Measurements from ENCODE around the gene GASK1A. TPM values are rescaled to one million over a fixed set of nuclear protein-coding genes. Genes with fewer than 3 reads are reported as not detected.

GASK1A gene
- polyA plus RNA-seq, 4 donors, result 0.27 to 3.3 (median 1.4) TPM

GRCh38 chr3:43077707-43078106, 98.6 kb downstream of the GASK1A start:
- peaks cover 0 to 8% of the 10 kb centered on the region in 2 donors for H3K9me3 ChIP-seq (ENCODE audit: control insufficient read depth in 2 of 2, insufficient read depth in 1 of 2, low read depth in 1 of 2, low read length in 1 of 2)
- H3K27me3 ChIP-seq (ENCODE audit: control insufficient read depth in 3 of 3, insufficient read depth in 3 of 3, low read length in 3 of 3), result no peaks in the 10 kb centered on the region
- no peaks in the 10 kb centered on the region for H3K4me1 ChIP-seq (ENCODE audit: control insufficient read depth in 3 of 3, insufficient read depth in 2 of 3, low read depth in 1 of 3, low read length in 2 of 3)
- no peak for FAIRE-seq
- H3K4me3 ChIP-seq (ENCODE audit: low read depth in 1 of 3, low read length in 3 of 3), result no peak overlapping the region
- DNase-seq, result no peak
- H3K36me3 ChIP-seq (ENCODE audit: control insufficient read depth in 3 of 3, insufficient read depth in 2 of 3, low read depth in 1 of 3, low read length in 3 of 3), result peaks cover 0 to 26% (median 0%) of the 10 kb centered on the region in 3 donors
- H3K27ac ChIP-seq (ENCODE audit: low read depth in 1 of 3, low read length in 2 of 3), result no peak overlapping the region

GRCh38 chr3:43079536-43080332, 100.6 kb downstream of the GASK1A start:
- no peak overlapping the region for H3K27ac ChIP-seq (ENCODE audit: low read depth in 1 of 3, low read length in 2 of 3)
- no peak for FAIRE-seq
- WGBS, 3 donors, result 93 to 96% (median 93%) methylated on average over 30 to 31 of the region's 31 CpGs

GRCh38 chr3:43080726-43081568, 101.8 kb downstream of the GASK1A start:
- no peak overlapping the region for H3K4me3 ChIP-seq (ENCODE audit: low read depth in 1 of 3, low read length in 3 of 3)
- no peak for FAIRE-seq
- H3K9me3 ChIP-seq (ENCODE audit: control insufficient read depth in 2 of 2, insufficient read depth in 1 of 2, low read depth in 1 of 2, low read length in 1 of 2), result peaks cover 0 to 8% of the 10 kb centered on the region in 2 donors
- no peaks in the 10 kb centered on the region for H3K4me1 ChIP-seq (ENCODE audit: control insufficient read depth in 3 of 3, insufficient read depth in 2 of 3, low read depth in 1 of 3, low read length in 2 of 3)
- WGBS, 3 donors, result 96 to 98% (median 97%) methylated on average over 40 of the region's 40 CpGs
- H3K36me3 ChIP-seq (ENCODE audit: control insufficient read depth in 3 of 3, insufficient read depth in 2 of 3, low read depth in 1 of 3, low read length in 3 of 3), result peaks cover 0 to 26% (median 0%) of the 10 kb centered on the region in 3 donors
- no peaks in the 10 kb centered on the region for H3K27me3 ChIP-seq (ENCODE audit: control insufficient read depth in 3 of 3, insufficient read depth in 3 of 3, low read length in 3 of 3)
- no peak for DNase-seq
- no peak overlapping the region for H3K27ac ChIP-seq (ENCODE audit: low read depth in 1 of 3, low read length in 2 of 3)

More at GRCh38 chr3:43079536-43080332, 100.6 kb downstream of the GASK1A start:
- Histone ChIP-seq H3K4me3 (ENCODE audit: low read depth in 1 of 3, low read length in 3 of 3) (no peak overlapping the region), H3K4me1 (ENCODE audit: control insufficient read depth in 3 of 3, insufficient read depth in 2 of 3, low read depth in 1 of 3, low read length in 2 of 3) (no peaks in the 10 kb centered on the region), H3K9me3 (ENCODE audit: control insufficient read depth in 2 of 2, insufficient read depth in 1 of 2, low read depth in 1 of 2, low read length in 1 of 2) (peaks cover 0 to 8% of the 10 kb centered on the region in 2 donors), H3K36me3 (ENCODE audit: control insufficient read depth in 3 of 3, insufficient read depth in 2 of 3, low read depth in 1 of 3, low read length in 3 of 3) (peaks cover 0 to 26% (median 0%) of the 10 kb centered on the region in 3 donors), H3K27me3 (ENCODE audit: control insufficient read depth in 3 of 3, insufficient read depth in 3 of 3, low read length in 3 of 3) (no peaks in the 10 kb centered on the region)
- no peak for DNase-seq

GRCh38 chr3:43081796-43082195, 102.7 kb downstream of the GASK1A start:
- H3K27me3 ChIP-seq (ENCODE audit: control insufficient read depth in 3 of 3, insufficient read depth in 3 of 3, low read length in 3 of 3), result no peaks in the 10 kb centered on the region
- DNase-seq, result no peak
- FAIRE-seq, result no peak
- WGBS, 3 donors, result 91 to 97% (median 96%) methylated on average over 5 of the region's 5 CpGs
- H3K9me3 ChIP-seq (ENCODE audit: control insufficient read depth in 2 of 2, insufficient read depth in 1 of 2, low read depth in 1 of 2, low read length in 1 of 2), result peaks cover 0 to 8% of the 10 kb centered on the region in 2 donors
- H3K4me1 ChIP-seq (ENCODE audit: control insufficient read depth in 3 of 3, insufficient read depth in 2 of 3, low read depth in 1 of 3, low read length in 2 of 3), result no peaks in the 10 kb centered on the region
- H3K36me3 ChIP-seq (ENCODE audit: control insufficient read depth in 3 of 3, insufficient read depth in 2 of 3, low read depth in 1 of 3, low read length in 3 of 3), result peaks cover 0 to 26% (median 0%) of the 10 kb centered on the region in 3 donors
- no peak overlapping the region for H3K27ac ChIP-seq (ENCODE audit: low read depth in 1 of 3, low read length in 2 of 3)
- no peak overlapping the region for H3K4me3 ChIP-seq (ENCODE audit: low read depth in 1 of 3, low read length in 3 of 3)

- H3K36me3 ChIP-seq (ENCODE audit: control insufficient read depth in 3 of 3, insufficient read depth in 2 of 3, low read depth in 1 of 3, low read length in 3 of 3), result peaks cover 0 to 26% (median 0%) of the 10 kb centered on the region in 3 donors
- H3K4me1 ChIP-seq (ENCODE audit: control insufficient read depth in 3 of 3, insufficient read depth in 2 of 3, low read depth in 1 of 3, low read length in 2 of 3), result no peaks in the 10 kb centered on the region
- no peak for DNase-seq
- H3K27ac ChIP-seq (ENCODE audit: low read depth in 1 of 3, low read length in 2 of 3), result no peak overlapping the region
- H3K27me3 ChIP-seq (ENCODE audit: control insufficient read depth in 3 of 3, insufficient read depth in 3 of 3, low read length in 3 of 3), result no peaks in the 10 kb centered on the region
- 93 to 95% (median 95%) methylated on average over 2 of the region's 2 CpGs for WGBS, 3 donors
- H3K9me3 ChIP-seq (ENCODE audit: control insufficient read depth in 2 of 2, insufficient read depth in 1 of 2, low read depth in 1 of 2, low read length in 1 of 2), result peaks cover 0 to 8% of the 10 kb centered on the region in 2 donors
- H3K4me3 ChIP-seq (ENCODE audit: low read depth in 1 of 3, low read length in 3 of 3), result no peak overlapping the region
- no peak for FAIRE-seq
Observed at GRCh38 chr3:43082457-43082856, 103.3 kb downstream of the GASK1A start.

GRCh38 chr3:43086460-43087165, 107.5 kb downstream of the GASK1A start:
- 89 to 92% (median 90%) methylated on average over 6 of the region's 6 CpGs for WGBS, 3 donors
- no peak for FAIRE-seq
- H3K4me3 ChIP-seq (ENCODE audit: low read depth in 1 of 3, low read length in 3 of 3), result no peak overlapping the region
- H3K27ac ChIP-seq (ENCODE audit: low read depth in 1 of 3, low read length in 2 of 3), result no peak overlapping the region
- no peak for DNase-seq
- H3K9me3 ChIP-seq (ENCODE audit: control insufficient read depth in 2 of 2, insufficient read depth in 1 of 2, low read depth in 1 of 2, low read length in 1 of 2), result peaks cover 0 to 5% of the 10 kb centered on the region in 2 donors
- peaks cover 0 to 8% (median 0%) of the 10 kb centered on the region in 3 donors for H3K36me3 ChIP-seq (ENCODE audit: control insufficient read depth in 3 of 3, insufficient read depth in 2 of 3, low read depth in 1 of 3, low read length in 3 of 3)
- H3K4me1 ChIP-seq (ENCODE audit: control insufficient read depth in 3 of 3, insufficient read depth in 2 of 3, low read depth in 1 of 3, low read length in 2 of 3), result no peaks in the 10 kb centered on the region
- H3K27me3 ChIP-seq (ENCODE audit: control insufficient read depth in 3 of 3, insufficient read depth in 3 of 3, low read length in 3 of 3), result no peaks in the 10 kb centered on the region

GRCh38 chr3:43087249-43087776, 108.2 kb downstream of the GASK1A start:
- Histone ChIP-seq H3K4me1 (ENCODE audit: control insufficient read depth in 3 of 3, insufficient read depth in 2 of 3, low read depth in 1 of 3, low read length in 2 of 3) (no peaks in the 10 kb centered on the region), H3K9me3 (ENCODE audit: control insufficient read depth in 2 of 2, insufficient read depth in 1 of 2, low read depth in 1 of 2, low read length in 1 of 2) (no peaks in the 10 kb centered on the region), H3K4me3 (ENCODE audit: low read depth in 1 of 3, low read length in 3 of 3) (no peak overlapping the region), H3K36me3 (ENCODE audit: control insufficient read depth in 3 of 3, insufficient read depth in 2 of 3, low read depth in 1 of 3, low read length in 3 of 3) (peaks cover 0 to 5% (median 0%) of the 10 kb centered on the region in 3 donors), H3K27me3 (ENCODE audit: control insufficient read depth in 3 of 3, insufficient read depth in 3 of 3, low read length in 3 of 3) (no peaks in the 10 kb centered on the region), H3K27ac (ENCODE audit: low read depth in 1 of 3, low read length in 2 of 3) (no peak overlapping the region)
- peak in 1 of 2 donors; percentile 25 for DNase-seq
- WGBS, 3 donors, result 91 to 94% (median 93%) methylated on average over 5 of the region's 5 CpGs
- no peak for FAIRE-seq

GRCh38 chr3:43089081-43089480, 110.0 kb downstream of the GASK1A start:
- Histone ChIP-seq H3K9me3 (ENCODE audit: control insufficient read depth in 2 of 2, insufficient read depth in 1 of 2, low read depth in 1 of 2, low read length in 1 of 2) (no peaks in the 10 kb centered on the region), H3K27me3 (ENCODE audit: control insufficient read depth in 3 of 3, insufficient read depth in 3 of 3, low read length in 3 of 3) (no peaks in the 10 kb centered on the region), H3K4me1 (ENCODE audit: control insufficient read depth in 3 of 3, insufficient read depth in 2 of 3, low read depth in 1 of 3, low read length in 2 of 3) (no peaks in the 10 kb centered on the region), H3K4me3 (ENCODE audit: low read depth in 1 of 3, low read length in 3 of 3) (no peak overlapping the region), H3K27ac (ENCODE audit: low read depth in 1 of 3, low read length in 2 of 3) (no peak overlapping the region), H3K36me3 (ENCODE audit: control insufficient read depth in 3 of 3, insufficient read depth in 2 of 3, low read depth in 1 of 3, low read length in 3 of 3) (peaks cover 0 to 5% (median 0%) of the 10 kb centered on the region in 3 donors)
- DNase-seq, result no peak
- FAIRE-seq, result no peak
- 93 to 94% (median 93%) methylated on average over 4 of the region's 4 CpGs for WGBS, 3 donors

Measured in small intestine (tissue), 7 donors.